Colonic mucosa (tissue), 4 donors: Measurements from ENCODE around the gene ABLIM1. TPM values are rescaled to one million over a fixed set of nuclear protein-coding genes. Genes with fewer than 3 reads are reported as not detected.

Source experiments
- DNase-seq: peaks from one replicate; pipeline ENCODE4 v3.0.0-alpha.2; 2020
- H3K27ac ChIP-seq: fragments of 200-600 bp; one replicate; pipeline ENCODE4 v1.8.0; 2021
- H3K27me3 ChIP-seq: fragments of 200-600 bp; one replicate; pipeline ENCODE4 v1.8.0; 2021
- H3K36me3 ChIP-seq: fragments of 200-600 bp; one replicate; pipeline ENCODE4 v1.8.0; 2021
- H3K4me1 ChIP-seq: fragments of 200-600 bp; one replicate; pipeline ENCODE4 v1.8.0; 2021; ENCODE audit warnings: mild to moderate bottlenecking
- H3K4me3 ChIP-seq: fragments of 200-600 bp; one replicate; pipeline ENCODE4 v1.8.0; 2021
- H3K9ac ChIP-seq, 2 donors: one replicate each; pipeline ENCODE4 v1.7.0; 2013; ENCODE audit warnings: control low read depth in 2 of 2, low read depth in 2 of 2, low read length in 2 of 2
- H3K9me3 ChIP-seq: fragments of 200-600 bp; one replicate; pipeline ENCODE4 v1.8.0; 2021
- CTCF ChIP-seq: fragments of 200-600 bp; IDR thresholded peaks from one replicate; pipeline ENCODE4 v1.8.0; 2022; ENCODE audit warnings: antibody characterized with exemption, mild to moderate bottlenecking
- intact Hi-C: fragments of 100-400 bp; cut with DNase I; formaldehyde crosslinking; loops from one replicate; pipeline ENCODE4 v1.14.1; 2022
- total RNA-seq, 2 donors: library from RNA; stranded (reverse); fragmentation: NEBNext Ultra II Directional in 1 of 2; extraction: Animal tissue kit (Norgen Biotek cat#: 25700) in 1 of 2; gene quantifications; one replicate each; pipeline ENCODE4 v1.2.1, GENCODE V29; 2021
- donor health status: healthy.
- donor health status: DM: no; HTN: no; CAD: no.
- donor health status: DM: no; HTN: no; CAD: no.

Gene ABLIM1
- total RNA-seq, 2 donors from 2014 or later = 118 to 131 TPM

GRCh38 chr10:114565066-114565465 is 93.0 kb downstream of the ABLIM1 start:
- no peaks in the 10 kb centered on the region for H3K36me3 ChIP-seq
- intact Hi-C loops = no loop called here

GRCh38 chr10:114561008-114561523 is 97.0 kb downstream of the ABLIM1 start:
- no peak overlapping the region for H3K9ac ChIP-seq
- H3K9me3 ChIP-seq = no peaks in the 10 kb centered on the region
- no peaks in the 10 kb centered on the region for H3K36me3 ChIP-seq
- H3K4me1 ChIP-seq = no peaks in the 10 kb centered on the region
- no peak overlapping the region for H3K27ac ChIP-seq
- intact Hi-C loops = no loop called here
- no peaks in the 10 kb centered on the region for H3K27me3 ChIP-seq
- DNase-seq = no peak
- no peak overlapping the region for H3K4me3 ChIP-seq
- TF ChIP-seq CTCF = no peak

More at GRCh38 chr10:114565066-114565465, 93.0 kb downstream of the ABLIM1 start:
- no peak overlapping the region for H3K4me3 ChIP-seq
- no peaks in the 10 kb centered on the region for H3K4me1 ChIP-seq
- TF ChIP-seq CTCF = no peak
- no peak for DNase-seq
- no peak overlapping the region for H3K9ac ChIP-seq
- H3K9me3 ChIP-seq = no peaks in the 10 kb centered on the region
- H3K27ac ChIP-seq = no peak overlapping the region
- no peaks in the 10 kb centered on the region for H3K27me3 ChIP-seq

- no peak overlapping the region for H3K4me3 ChIP-seq
- no peak overlapping the region for H3K27ac ChIP-seq
- DNase-seq = no peak
- H3K9me3 ChIP-seq = no peaks in the 10 kb centered on the region
- TF ChIP-seq CTCF = no peak
- no peaks in the 10 kb centered on the region for H3K36me3 ChIP-seq
- no peak overlapping the region for H3K9ac ChIP-seq
- no peaks in the 10 kb centered on the region for H3K4me1 ChIP-seq
- intact Hi-C loops = no loop called here
- H3K27me3 ChIP-seq = no peaks in the 10 kb centered on the region
Measured at GRCh38 chr10:114560144-114560543, 97.9 kb downstream of the ABLIM1 start.

- intact Hi-C loops = loop anchor here (10.0 kb wide), 1 partner anchor 75 kb away; no protein-coding TSS in a partner anchor
- Histone ChIP-seq H3K4me1 (no peaks in the 10 kb centered on the region), H3K9ac (no peak overlapping the region)
Measured at GRCh38 chr10:114559636-114560035, 98.4 kb downstream of the ABLIM1 start.

GRCh38 chr10:114557854-114558253 is 100.2 kb downstream of the ABLIM1 start:
- intact Hi-C loops = loop anchor here (10.0 kb wide), 1 partner anchor 77 kb away; no protein-coding TSS in a partner anchor
- no peak for DNase-seq
- Histone ChIP-seq H3K9ac (no peak overlapping the region), H3K36me3 (no peaks in the 10 kb centered on the region), H3K27ac (no peak overlapping the region), H3K4me3 (no peak overlapping the region), H3K27me3 (no peaks in the 10 kb centered on the region), H3K9me3 (no peaks in the 10 kb centered on the region), H3K4me1 (no peaks in the 10 kb centered on the region)
- TF ChIP-seq CTCF = no peak

More at GRCh38 chr10:114559636-114560035, 98.4 kb downstream of the ABLIM1 start:
- DNase-seq = no peak
- H3K9me3 ChIP-seq = no peaks in the 10 kb centered on the region
- H3K4me3 ChIP-seq = no peak overlapping the region
- H3K36me3 ChIP-seq = no peaks in the 10 kb centered on the region
- TF ChIP-seq CTCF = no peak
- H3K27ac ChIP-seq = no peak overlapping the region
- no peaks in the 10 kb centered on the region for H3K27me3 ChIP-seq
